ENCODE results near the gene KIFC3. TPM values are rescaled to one million over a fixed set of nuclear protein-coding genes. Genes with fewer than 3 reads are reported as not detected.
"Not testable (repeated sequence)": the region's sequence is repeated elsewhere in the genome, so short reads cannot be mapped to it uniquely, and the experiment has no call there.

The KIFC3 gene
- total RNA-seq, 3 donors from 2014 or later, result 2.7 to 4.1 (median 3.2) TPM

DNA sequence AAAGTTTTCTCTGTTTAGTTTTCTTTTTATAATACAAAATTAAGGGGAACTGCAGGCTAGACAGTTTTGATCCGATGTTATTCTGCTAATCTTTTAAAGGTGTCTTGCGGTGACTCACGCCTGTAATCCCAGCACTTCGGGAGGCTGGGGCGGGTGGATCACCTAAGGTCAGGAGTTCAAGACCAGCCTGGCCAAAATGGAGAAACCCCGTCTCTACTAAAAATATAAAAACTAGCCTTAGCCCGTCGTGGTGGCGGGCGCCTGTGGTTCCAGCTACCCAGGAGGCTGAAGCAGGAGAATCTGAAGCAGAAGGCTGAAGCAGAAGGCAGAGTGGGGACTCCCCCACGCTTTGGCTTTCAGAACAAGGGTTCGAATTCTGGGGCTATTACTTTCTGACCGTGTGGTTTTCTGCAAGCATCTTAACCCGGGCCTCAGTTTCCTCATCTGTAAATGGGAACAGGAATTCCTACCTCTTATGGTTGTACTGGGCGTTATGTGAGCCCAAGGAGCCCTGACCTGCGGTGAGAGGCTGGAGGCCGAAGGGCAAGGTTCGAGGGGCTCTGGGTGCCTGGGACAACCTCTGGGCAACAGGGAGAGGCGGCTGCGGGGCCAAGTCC, 67.9 kb downstream of the KIFC3 start:
- peaks cover 8% of the 10 kb centered on the region for H3K36me3 Mint-ChIP-seq (ENCODE audit: insufficient read depth)
- no peaks in the 10 kb centered on the region for H3K27me3 Mint-ChIP-seq (ENCODE audit: low read depth)
- DNase-seq, result no peak
- peaks cover 11% of the 10 kb centered on the region for H3K9me3 Mint-ChIP-seq
- H3K4me1 Mint-ChIP-seq (ENCODE audit: low read depth), result peaks cover 23% of the 10 kb centered on the region
- no peak for ATAC-seq
- H3K4me3 Mint-ChIP-seq, result peak overlapping the region; percentile 94

- Mint-ChIP-seq H3K4me1 (ENCODE audit: low read depth) (peaks cover 23% of the 10 kb centered on the region), H3K27me3 (ENCODE audit: low read depth) (no peaks in the 10 kb centered on the region), H3K36me3 (ENCODE audit: insufficient read depth) (peaks cover 8% of the 10 kb centered on the region), H3K4me3 (peak overlapping the region; percentile 27), H3K9me3 (peaks cover 11% of the 10 kb centered on the region)
- DNase-seq, result no peak
- ATAC-seq, result no peak
These were observed 69.6 kb downstream of the KIFC3 start for GRCh38 chr16:57732714-57733113.

- Mint-ChIP-seq H3K27me3 (ENCODE audit: low read depth) (no peaks in the 10 kb centered on the region), H3K4me1 (ENCODE audit: low read depth) (peaks cover 16% of the 10 kb centered on the region), H3K4me3 (no peak overlapping the region), H3K36me3 (ENCODE audit: insufficient read depth) (peaks cover 8% of the 10 kb centered on the region), H3K9me3 (peaks cover 11% of the 10 kb centered on the region)
- ATAC-seq (no peak), DNase-seq (no peak)
These were observed 70.3 kb downstream of the KIFC3 start for GRCh38 chr16:57732037-57732436.

DNA sequence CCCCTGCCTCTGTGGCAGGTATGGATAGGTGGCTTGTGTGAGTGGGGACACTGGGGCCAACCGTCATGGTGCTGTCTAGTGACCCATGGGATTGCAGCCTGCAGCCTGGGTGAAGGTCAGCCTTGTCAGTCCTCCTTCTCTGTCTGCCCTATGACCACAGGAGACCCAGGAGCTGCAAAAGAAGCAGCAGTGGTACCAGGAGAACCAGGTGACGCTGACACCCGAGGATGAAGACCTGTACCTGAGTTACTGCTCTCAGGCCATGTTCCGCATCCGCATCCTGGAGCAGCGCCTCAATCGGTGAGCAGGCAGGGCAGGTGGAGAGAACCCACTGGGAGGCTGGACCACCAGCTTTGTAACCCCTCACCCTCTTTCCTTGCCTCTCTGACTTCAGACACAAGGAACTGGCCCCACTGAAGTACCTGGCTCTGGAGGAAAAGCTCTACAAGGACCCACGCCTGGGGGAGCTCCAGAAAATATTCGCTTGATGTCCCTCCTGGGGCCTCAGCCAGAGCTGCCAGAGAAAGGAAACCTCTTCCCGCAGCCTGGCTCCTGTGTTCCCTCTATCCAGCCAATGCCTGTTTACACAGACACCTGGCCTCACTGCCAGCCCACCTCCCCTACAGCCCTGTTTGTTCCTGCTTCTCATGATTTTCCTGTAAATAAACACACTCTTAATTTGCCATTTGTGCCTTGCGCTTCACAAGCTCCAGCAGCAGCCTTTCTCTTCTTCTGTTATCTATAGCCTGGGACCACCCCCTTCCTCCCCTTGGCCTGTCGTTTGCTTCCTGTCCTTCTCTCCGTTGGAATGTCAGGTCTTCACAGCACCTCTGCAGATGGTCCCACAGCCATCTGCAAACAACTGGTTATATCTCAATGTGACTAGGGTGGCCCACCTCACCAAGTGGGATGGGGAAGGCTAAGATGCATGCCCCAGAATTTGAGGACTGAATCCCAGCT, 71.2 kb downstream of the KIFC3 start:
- no peak for ATAC-seq
- peaks cover 8% of the 10 kb centered on the region for H3K36me3 Mint-ChIP-seq (ENCODE audit: insufficient read depth)
- peaks cover 11% of the 10 kb centered on the region for H3K9me3 Mint-ChIP-seq
- no peak overlapping the region for H3K4me3 Mint-ChIP-seq
- no peaks in the 10 kb centered on the region for H3K27me3 Mint-ChIP-seq (ENCODE audit: low read depth)
- H3K4me1 Mint-ChIP-seq (ENCODE audit: low read depth), result peaks cover 7% of the 10 kb centered on the region
- DNase-seq, result no peak

- not testable (repeated sequence) for H3K4me3 Mint-ChIP-seq; H3K36me3 Mint-ChIP-seq (ENCODE audit: insufficient read depth); ATAC-seq; DNase-seq; H3K4me1 Mint-ChIP-seq (ENCODE audit: low read depth); H3K27me3 Mint-ChIP-seq (ENCODE audit: low read depth)
- H3K9me3 Mint-ChIP-seq, result peaks cover 11% of the 10 kb centered on the region
These were observed 72.4 kb downstream of the KIFC3 start for GRCh38 chr16:57729852-57730251.

DNA sequence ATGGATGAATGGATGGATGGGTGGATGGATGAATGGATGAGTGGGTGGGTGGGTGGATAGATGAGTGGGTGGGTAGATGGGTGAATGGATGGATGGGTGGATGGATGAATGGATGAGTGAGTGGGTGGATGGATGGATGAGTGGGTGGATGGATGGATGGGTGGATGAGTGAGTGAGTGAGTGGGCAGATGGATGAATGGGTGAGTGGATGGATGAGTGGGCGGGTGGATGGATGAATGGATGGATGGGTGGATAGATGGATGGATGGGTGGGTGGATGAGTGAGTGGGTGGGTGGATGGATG, 73.2 kb downstream of the KIFC3 start:
- DNase-seq (no peak), ATAC-seq (no peak)
- H3K4me1 Mint-ChIP-seq (ENCODE audit: low read depth), result no peaks in the 10 kb centered on the region
- peaks cover 8% of the 10 kb centered on the region for H3K36me3 Mint-ChIP-seq (ENCODE audit: insufficient read depth)
- H3K9me3 Mint-ChIP-seq, result peaks cover 11% of the 10 kb centered on the region
- H3K4me3 Mint-ChIP-seq, result no peak overlapping the region
- no peaks in the 10 kb centered on the region for H3K27me3 Mint-ChIP-seq (ENCODE audit: low read depth)

GRCh38 chr16:57728336-57729181, 73.7 kb downstream of the KIFC3 start:
- DNase-seq (no peak), ATAC-seq (peak in 1 of 2 donors; percentile 46)
- H3K4me3 Mint-ChIP-seq, result no peak overlapping the region
- H3K9me3 Mint-ChIP-seq, result peaks cover 11% of the 10 kb centered on the region
- H3K4me1 Mint-ChIP-seq (ENCODE audit: low read depth), result no peaks in the 10 kb centered on the region
- no peaks in the 10 kb centered on the region for H3K27me3 Mint-ChIP-seq (ENCODE audit: low read depth)
- peaks cover 8% of the 10 kb centered on the region for H3K36me3 Mint-ChIP-seq (ENCODE audit: insufficient read depth)

- no peak for ATAC-seq
- H3K36me3 Mint-ChIP-seq (ENCODE audit: insufficient read depth), result peaks cover under 1% of the 10 kb centered on the region
- H3K27me3 Mint-ChIP-seq (ENCODE audit: low read depth), result no peaks in the 10 kb centered on the region
- DNase-seq, result no peak
- no peak overlapping the region for H3K4me3 Mint-ChIP-seq
- H3K9me3 Mint-ChIP-seq, result peaks cover 2% of the 10 kb centered on the region
- H3K4me1 Mint-ChIP-seq (ENCODE audit: low read depth), result no peaks in the 10 kb centered on the region
These were observed 74.7 kb downstream of the KIFC3 start for GRCh38 chr16:57727610-57728009.

DNA sequence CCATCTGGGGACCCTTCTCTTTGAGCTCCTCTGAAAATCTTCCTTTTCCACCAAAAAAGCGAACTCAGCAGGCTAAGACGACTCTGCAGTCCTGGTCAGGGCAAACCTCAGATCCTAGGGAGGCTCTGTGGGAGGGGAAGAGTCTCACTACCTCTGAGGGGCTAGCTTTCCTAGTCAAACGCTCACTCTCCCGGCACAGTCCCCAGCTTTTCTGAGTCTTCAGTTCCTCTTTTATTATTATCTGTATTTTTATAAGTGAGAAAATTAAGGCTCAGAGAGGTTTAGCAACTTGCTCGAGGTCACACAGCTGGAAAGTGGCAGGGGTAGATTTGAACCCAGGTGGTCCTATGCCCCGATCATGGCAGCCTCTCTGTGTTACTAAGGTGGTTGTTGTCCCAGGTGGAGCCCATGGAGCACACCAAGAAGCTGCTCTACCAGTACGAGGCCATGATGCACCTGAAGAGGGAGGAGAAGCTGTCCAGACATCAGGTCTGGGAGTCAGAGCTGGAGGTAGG, 75.8 kb downstream of the KIFC3 start:
- Mint-ChIP-seq H3K4me3 (no peak overlapping the region), H3K9me3 (no peaks in the 10 kb centered on the region), H3K4me1 (ENCODE audit: low read depth) (no peaks in the 10 kb centered on the region), H3K27me3 (ENCODE audit: low read depth) (no peaks in the 10 kb centered on the region), H3K36me3 (ENCODE audit: insufficient read depth) (no peaks in the 10 kb centered on the region)
- no peak for DNase-seq
- ATAC-seq, result no peak

DNA sequence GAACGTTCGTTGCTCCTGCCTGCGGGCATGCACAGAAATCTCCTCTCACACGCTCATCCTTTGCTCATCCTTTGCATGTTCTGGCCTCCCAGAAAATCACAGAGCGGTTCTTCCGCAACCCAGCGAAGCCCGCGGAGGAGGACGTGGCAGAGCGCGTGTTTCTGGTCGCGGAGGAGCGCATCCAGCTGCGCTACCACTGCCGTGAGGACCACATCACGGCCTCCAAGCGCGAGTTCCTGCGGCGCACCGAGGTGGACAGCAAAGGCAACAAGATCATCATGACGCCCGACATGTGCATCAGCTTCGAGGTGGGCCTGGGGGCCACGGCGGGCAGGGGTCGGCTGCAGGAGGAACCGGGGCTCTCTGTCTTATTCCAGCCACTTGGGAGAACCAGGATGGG, 76.3 kb downstream of the KIFC3 start:
- DNase-seq (no peak), ATAC-seq (no peak)
- no peaks in the 10 kb centered on the region for H3K36me3 Mint-ChIP-seq (ENCODE audit: insufficient read depth)
- no peaks in the 10 kb centered on the region for H3K4me1 Mint-ChIP-seq (ENCODE audit: low read depth)
- H3K9me3 Mint-ChIP-seq, result no peaks in the 10 kb centered on the region
- no peak overlapping the region for H3K4me3 Mint-ChIP-seq
- no peaks in the 10 kb centered on the region for H3K27me3 Mint-ChIP-seq (ENCODE audit: low read depth)

- H3K4me3 Mint-ChIP-seq, result no peak overlapping the region
- no peaks in the 10 kb centered on the region for H3K4me1 Mint-ChIP-seq (ENCODE audit: low read depth)
- no peaks in the 10 kb centered on the region for H3K9me3 Mint-ChIP-seq
- DNase-seq (no peak), ATAC-seq (no peak)
- H3K27me3 Mint-ChIP-seq (ENCODE audit: low read depth), result no peaks in the 10 kb centered on the region
- no peaks in the 10 kb centered on the region for H3K36me3 Mint-ChIP-seq (ENCODE audit: insufficient read depth)
These were observed 76.7 kb downstream of the KIFC3 start for GRCh38 chr16:57725554-57725953.

DNA sequence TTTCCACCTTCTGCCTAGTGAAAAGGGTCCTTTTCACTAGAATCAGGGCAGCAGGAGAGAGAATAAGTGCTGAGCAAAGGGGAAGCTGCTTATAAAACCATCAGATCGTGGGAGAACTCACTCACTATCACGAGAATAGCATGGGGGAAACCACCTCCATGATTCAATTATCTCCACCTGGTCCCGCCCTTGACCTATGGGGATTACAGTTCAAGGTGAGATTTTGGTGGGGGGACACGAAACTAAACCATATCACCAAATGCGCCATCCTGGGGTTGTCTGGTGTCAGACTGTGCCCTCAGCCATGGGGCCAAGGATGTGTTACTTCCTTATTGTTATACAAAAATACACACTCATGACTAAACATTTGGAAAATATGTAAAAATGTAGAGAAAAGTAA, 77.1 kb downstream of the KIFC3 start:
- no peaks in the 10 kb centered on the region for H3K36me3 Mint-ChIP-seq (ENCODE audit: insufficient read depth)
- H3K27me3 Mint-ChIP-seq (ENCODE audit: low read depth), result no peaks in the 10 kb centered on the region
- peak in 1 of 2 donors; percentile 26 for ATAC-seq
- no peak overlapping the region for H3K4me3 Mint-ChIP-seq
- H3K9me3 Mint-ChIP-seq, result no peaks in the 10 kb centered on the region
- H3K4me1 Mint-ChIP-seq (ENCODE audit: low read depth), result no peaks in the 10 kb centered on the region
- no peak for DNase-seq

- H3K9me3 Mint-ChIP-seq, result no peaks in the 10 kb centered on the region
- DNase-seq (no peak), ATAC-seq (no peak)
- H3K4me1 Mint-ChIP-seq (ENCODE audit: low read depth), result no peaks in the 10 kb centered on the region
- no peaks in the 10 kb centered on the region for H3K36me3 Mint-ChIP-seq (ENCODE audit: insufficient read depth)
- no peaks in the 10 kb centered on the region for H3K27me3 Mint-ChIP-seq (ENCODE audit: low read depth)
- no peak overlapping the region for H3K4me3 Mint-ChIP-seq
These were observed 77.8 kb downstream of the KIFC3 start for GRCh38 chr16:57724531-57724930.

- ATAC-seq, result no peak
- no peak overlapping the region for H3K4me3 Mint-ChIP-seq
These were observed 79.1 kb downstream of the KIFC3 start for GRCh38 chr16:57723170-57723569.

More at GRCh38 chr16:57723170-57723569, 79.1 kb downstream of the KIFC3 start:
- Mint-ChIP-seq H3K9me3 (no peaks in the 10 kb centered on the region), H3K36me3 (ENCODE audit: insufficient read depth) (no peaks in the 10 kb centered on the region), H3K27me3 (ENCODE audit: low read depth) (no peaks in the 10 kb centered on the region), H3K4me1 (ENCODE audit: low read depth) (no peaks in the 10 kb centered on the region)
- DNase-seq, result no peak
